Measurements from ENCODE around the gene DPP7.
A peak's percentile ranks its signal among the peaks of the same experiment; 100 is the strongest.

The DPP7 gene

DNA sequence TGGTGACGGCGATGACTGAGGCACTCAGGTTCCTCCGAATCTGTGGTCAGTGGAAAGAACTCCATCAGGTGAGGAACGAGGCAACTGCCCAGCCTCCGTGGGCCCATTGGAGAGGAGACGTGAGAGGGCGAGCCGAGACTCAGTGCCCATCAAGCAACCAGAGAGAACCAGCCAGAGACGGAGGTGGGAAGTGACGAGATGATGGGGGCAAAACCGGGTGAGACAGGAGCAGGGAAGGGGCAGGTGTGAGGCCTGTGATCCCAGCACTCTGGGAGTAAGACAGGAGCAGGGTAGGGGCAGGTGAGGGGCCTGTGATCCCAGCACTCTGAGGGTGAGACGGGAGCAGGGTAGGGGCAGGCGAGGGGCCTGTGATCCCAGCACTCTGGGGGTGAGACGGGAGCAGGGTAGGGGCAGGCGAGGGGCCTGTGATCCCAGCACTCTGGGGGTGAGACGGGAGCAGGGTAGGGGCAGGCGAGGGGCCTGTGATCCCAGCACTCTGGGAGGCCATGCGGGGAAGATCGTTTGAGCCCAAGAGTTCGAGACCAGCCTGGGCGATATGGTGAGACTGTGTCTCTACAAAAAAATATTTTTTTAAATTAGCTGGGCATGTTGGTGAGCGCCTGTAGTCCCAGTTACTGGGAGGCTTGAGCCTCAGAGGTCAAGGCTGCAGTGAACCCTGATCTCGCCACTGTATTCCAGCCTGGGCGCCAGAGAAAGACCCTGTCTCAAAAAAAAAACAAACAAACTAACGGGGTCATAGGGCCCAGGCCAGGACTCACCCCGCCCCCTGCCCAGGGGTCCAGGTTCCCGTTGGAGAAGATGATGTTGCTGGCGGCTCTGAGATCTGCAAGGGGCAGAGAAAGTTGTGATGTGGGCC is 3.4 kb downstream of the DPP7 start:
- no peaks in the 10 kb centered on the region for H3K9me3 ChIP-seq (ENCODE audit: control insufficient read depth, insufficient read depth, low read depth, low read length)
- CTCF ChIA-PET = no interaction called here
- POLR2A ChIA-PET = no interaction called here
- H3K27ac ChIP-seq (ENCODE audit: extremely low read depth, low read depth, low read length) = no peak overlapping the region
- H3K4me3 ChIP-seq (ENCODE audit: low read depth, low read length) = no peak overlapping the region
- no peaks in the 10 kb centered on the region for H3K4me1 ChIP-seq (ENCODE audit: control insufficient read depth, insufficient read depth, low read length)
- peak; percentile 59; the same call in 1 of the 2 replicates for TF ChIP-seq BCL11A (tag by site-specific recombination; IDR thresholded peaks at IDR 0.05; ENCODE audit: low read depth)
- no peak for TF ChIP-seq ZNF510 (tag by site-specific recombination; IDR thresholded peaks at IDR 0.05; ENCODE audit: insufficient replicate concordance)
- TF ChIP-seq ZNF571 (tag by site-specific recombination; IDR thresholded peaks at IDR 0.05) = no peak
- peak; percentile 35; the same call in 1 of the 2 replicates for TF ChIP-seq BCL11B (tag by site-specific recombination; IDR thresholded peaks at IDR 0.05; ENCODE audit: low read depth)
- H3K36me3 ChIP-seq (ENCODE audit: control insufficient read depth in 2 of 2, insufficient read depth in 1 of 2, low read length in 2 of 2) = peaks cover 0 to 38% of the 10 kb centered on the region in 2 experiments; a peak in 1 of 3 replicates

GRCh38 chr9:137110147-137110910 is 4.2 kb downstream of the DPP7 start:
- ChIA-PET CTCF (no interaction called here), POLR2A (no interaction called here)
- no peak for TF ChIP-seq ZNF324 (tag by site-specific recombination; IDR thresholded peaks at IDR 0.05)
- TF ChIP-seq ZNF341 (tag by site-specific recombination; IDR thresholded peaks at IDR 0.05; ENCODE audit: low read depth) = no peak
- TF ChIP-seq SP2 (tag by site-specific recombination; IDR thresholded peaks at IDR 0.05) = no peak
- TF ChIP-seq, protein P1, sequence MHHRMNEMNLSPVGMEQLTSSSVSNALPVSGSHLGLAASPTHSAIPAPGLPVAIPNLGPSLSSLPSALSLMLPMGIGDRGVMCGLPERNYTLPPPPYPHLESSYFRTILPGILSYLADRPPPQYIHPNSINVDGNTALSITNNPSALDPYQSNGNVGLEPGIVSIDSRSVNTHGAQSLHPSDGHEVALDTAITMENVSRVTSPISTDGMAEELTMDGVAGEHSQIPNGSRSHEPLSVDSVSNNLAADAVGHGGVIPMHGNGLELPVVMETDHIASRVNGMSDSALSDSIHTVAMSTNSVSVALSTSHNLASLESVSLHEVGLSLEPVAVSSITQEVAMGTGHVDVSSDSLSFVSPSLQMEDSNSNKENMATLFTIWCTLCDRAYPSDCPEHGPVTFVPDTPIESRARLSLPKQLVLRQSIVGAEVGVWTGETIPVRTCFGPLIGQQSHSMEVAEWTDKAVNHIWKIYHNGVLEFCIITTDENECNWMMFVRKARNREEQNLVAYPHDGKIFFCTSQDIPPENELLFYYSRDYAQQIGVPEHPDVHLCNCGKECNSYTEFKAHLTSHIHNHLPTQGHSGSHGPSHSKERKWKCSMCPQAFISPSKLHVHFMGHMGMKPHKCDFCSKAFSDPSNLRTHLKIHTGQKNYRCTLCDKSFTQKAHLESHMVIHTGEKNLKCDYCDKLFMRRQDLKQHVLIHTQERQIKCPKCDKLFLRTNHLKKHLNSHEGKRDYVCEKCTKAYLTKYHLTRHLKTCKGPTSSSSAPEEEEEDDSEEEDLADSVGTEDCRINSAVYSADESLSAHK (tag by site-specific recombination; IDR thresholded peaks at IDR 0.05) = no peak
- TF ChIP-seq ZNF514 (tag by site-specific recombination; IDR thresholded peaks at IDR 0.05) = no peak
- TF ChIP-seq ZNF677 (tag by site-specific recombination; IDR thresholded peaks at IDR 0.05) = no peak
- TF ChIP-seq ZNF645 (tag by site-specific recombination; IDR thresholded peaks at IDR 0.05) = no peak
- TF ChIP-seq ZNF398 (tag by site-specific recombination; IDR thresholded peaks at IDR 0.05) = no peak
- TF ChIP-seq ZNF560 (tag by site-specific recombination; IDR thresholded peaks at IDR 0.05; ENCODE audit: borderline replicate concordance) = no peak
- no peak for TF ChIP-seq ZNF473 (tag by site-specific recombination; IDR thresholded peaks at IDR 0.05)
- TF ChIP-seq ZNF169 (tag by site-specific recombination; IDR thresholded peaks at IDR 0.05) = no peak
- TF ChIP-seq ZNF18 (tag by site-specific recombination; IDR thresholded peaks at IDR 0.05) = no peak
- no peak for TF ChIP-seq ZNF426 (tag by site-specific recombination; IDR thresholded peaks at IDR 0.05)
- no peak for TF ChIP-seq SP7 (tag by site-specific recombination; IDR thresholded peaks at IDR 0.05)
- TF ChIP-seq, protein P2, sequence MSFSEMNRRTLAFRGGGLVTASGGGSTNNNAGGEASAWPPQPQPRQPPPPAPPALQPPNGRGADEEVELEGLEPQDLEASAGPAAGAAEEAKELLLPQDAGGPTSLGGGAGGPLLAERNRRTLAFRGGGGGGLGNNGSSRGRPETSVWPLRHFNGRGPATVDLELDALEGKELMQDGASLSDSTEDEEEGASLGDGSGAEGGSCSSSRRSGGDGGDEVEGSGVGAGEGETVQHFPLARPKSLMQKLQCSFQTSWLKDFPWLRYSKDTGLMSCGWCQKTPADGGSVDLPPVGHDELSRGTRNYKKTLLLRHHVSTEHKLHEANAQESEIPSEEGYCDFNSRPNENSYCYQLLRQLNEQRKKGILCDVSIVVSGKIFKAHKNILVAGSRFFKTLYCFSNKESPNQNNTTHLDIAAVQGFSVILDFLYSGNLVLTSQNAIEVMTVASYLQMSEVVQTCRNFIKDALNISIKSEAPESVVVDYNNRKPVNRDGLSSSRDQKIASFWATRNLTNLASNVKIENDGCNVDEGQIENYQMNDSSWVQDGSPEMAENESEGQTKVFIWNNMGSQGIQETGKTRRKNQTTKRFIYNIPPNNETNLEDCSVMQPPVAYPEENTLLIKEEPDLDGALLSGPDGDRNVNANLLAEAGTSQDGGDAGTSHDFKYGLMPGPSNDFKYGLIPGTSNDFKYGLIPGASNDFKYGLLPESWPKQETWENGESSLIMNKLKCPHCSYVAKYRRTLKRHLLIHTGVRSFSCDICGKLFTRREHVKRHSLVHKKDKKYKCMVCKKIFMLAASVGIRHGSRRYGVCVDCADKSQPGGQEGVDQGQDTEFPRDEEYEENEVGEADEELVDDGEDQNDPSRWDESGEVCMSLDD (tag by site-specific recombination; IDR thresholded peaks at IDR 0.05) = no peak
- no peaks in the 10 kb centered on the region for H3K9me3 ChIP-seq (ENCODE audit: control insufficient read depth, insufficient read depth, low read depth, low read length)
- H3K4me1 ChIP-seq (ENCODE audit: control insufficient read depth, insufficient read depth, low read length) = no peaks in the 10 kb centered on the region
- no peak overlapping the region for H3K4me3 ChIP-seq (ENCODE audit: low read depth, low read length)
- peaks cover 0 to 45% of the 10 kb centered on the region in 2 experiments; a peak in 1 of 3 replicates for H3K36me3 ChIP-seq (ENCODE audit: control insufficient read depth in 2 of 2, insufficient read depth in 1 of 2, low read length in 2 of 2)
- no peak overlapping the region for H3K27ac ChIP-seq (ENCODE audit: extremely low read depth, low read depth, low read length)
